GM15510 (cell line): ENCODE measurements around the gene TECPR2.

Experiments used
- POLR2A ChIP-seq: IDR thresholded peaks from 3 replicates; pipeline ENCODE4 v1.6.1; 2011; ENCODE audit warnings: borderline replicate concordance; ENCODE audit not compliant: insufficient read length; ENCODE audit errors: extremely low read depth

Gene TECPR2

GRCh38 chr14:102419716-102420115 lies 57.0 kb downstream of the TECPR2 start:
- TF ChIP-seq POLR2A, result no peak

DNA sequence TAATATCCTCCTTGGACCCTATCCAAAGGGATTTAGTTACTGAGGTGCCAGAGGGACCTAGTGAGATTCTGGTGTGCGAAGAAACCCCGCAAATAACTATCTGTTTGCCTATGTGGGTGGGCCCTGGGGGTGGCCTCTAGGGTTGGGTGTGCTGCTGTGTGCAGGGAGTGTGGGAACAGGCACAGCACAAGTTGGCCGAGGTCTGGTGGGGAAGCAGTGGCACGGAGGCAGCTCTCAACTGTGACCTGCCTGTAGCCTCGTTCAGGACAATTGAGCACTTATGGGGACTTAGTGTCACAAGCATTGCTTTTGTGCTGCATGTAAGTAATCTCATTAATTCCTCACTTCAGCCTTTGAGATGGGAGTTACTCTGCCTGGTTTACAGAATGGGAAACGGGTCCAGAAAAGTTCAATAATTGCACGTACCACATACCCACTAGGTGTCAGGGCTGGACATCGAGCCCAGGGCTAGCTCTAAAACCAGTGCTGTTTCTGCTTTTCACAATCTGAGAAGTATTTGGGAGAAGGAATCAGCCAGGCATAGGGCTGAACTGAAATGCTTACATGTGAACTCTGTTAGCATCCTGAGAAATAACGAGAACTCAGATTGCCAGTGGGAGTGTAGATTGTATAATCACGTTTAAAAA lies 58.8 kb downstream of the TECPR2 start:
- no peak for TF ChIP-seq POLR2A

DNA sequence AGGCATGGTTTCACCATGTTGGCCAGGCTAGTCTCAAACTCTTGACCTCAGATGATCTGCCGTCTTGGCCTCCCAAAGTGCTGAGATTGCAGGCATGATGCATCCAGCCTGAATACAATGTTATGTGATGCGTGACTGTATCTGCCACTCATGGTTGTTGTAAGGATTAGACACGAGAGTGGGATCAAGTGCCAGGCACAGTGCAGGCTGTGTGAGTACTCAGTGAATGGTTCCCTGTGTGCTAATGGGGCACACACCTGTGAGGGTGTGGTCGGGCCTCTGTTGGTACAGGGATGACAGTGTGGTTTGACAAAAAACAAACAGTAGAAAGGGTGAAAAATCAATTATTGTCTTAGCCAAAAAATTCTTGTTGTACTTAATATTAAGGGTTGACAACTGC lies 61.8 kb downstream of the TECPR2 start:
- TF ChIP-seq POLR2A, result no peak

DNA sequence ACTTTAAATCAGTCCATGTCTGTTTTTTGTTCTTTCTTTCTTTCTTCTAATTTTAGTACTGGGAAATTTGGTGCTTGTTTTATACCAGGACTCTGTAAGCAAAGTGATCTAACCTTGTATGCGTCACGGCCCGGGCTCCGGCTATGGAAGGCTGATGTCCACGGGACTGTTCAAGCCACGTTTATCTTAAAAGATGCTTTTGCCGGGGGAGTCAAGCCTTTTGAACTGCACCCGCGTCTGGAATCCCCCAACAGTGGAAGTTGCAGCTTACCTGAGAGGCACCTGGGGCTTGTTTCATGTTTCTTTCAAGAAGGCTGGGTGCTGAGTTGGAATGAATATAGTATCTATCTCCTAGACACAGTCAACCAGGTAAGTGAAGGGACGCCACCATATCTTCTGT lies 62.2 kb downstream of the TECPR2 start:
- no peak for TF ChIP-seq POLR2A

DNA sequence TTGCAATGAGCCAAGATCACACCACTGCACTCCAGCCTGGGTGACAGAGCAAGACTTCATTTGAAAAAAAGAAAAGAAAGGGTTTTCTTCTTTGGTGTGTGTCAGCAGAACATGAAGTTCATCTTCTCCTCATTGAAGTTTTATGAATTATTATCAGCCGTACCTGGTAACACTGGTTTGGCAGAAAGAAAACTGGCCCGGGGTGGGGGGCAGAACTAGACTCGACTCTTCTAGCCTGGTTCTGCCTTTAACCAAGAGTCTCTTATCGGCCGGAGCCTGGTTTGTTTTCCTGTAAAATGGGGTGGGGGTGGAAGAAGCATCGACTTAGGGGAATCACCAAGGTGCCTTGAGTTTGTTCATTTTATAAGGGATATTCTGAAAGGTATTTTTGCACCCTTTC lies 64.1 kb downstream of the TECPR2 start:
- TF ChIP-seq POLR2A, result no peak

- TF ChIP-seq POLR2A, result no peak
Observed at GRCh38 chr14:102427642-102428041, 64.9 kb downstream of the TECPR2 start.

- no peak for TF ChIP-seq POLR2A
Observed at GRCh38 chr14:102430212-102430908, 67.6 kb downstream of the TECPR2 start.

DNA sequence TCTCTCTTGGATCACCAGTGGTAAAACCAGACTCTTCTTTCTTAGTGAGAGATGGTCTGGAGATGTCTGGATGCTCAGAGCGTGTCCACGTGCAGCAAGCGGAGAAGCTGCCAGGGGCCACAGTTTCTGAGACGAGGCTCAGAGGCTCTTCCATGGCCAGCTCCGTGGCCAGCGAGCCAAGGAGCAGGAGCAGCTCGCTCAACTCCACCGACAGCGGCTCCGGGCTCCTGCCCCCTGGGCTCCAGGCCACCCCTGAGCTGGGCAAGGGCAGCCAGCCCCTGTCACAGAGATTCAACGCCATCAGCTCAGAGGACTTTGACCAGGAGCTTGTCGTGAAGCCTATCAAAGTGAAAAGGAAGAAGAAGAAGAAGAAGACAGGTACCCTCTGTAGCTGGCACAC lies 69.0 kb downstream of the TECPR2 start:
- TF ChIP-seq POLR2A, result no peak

DNA sequence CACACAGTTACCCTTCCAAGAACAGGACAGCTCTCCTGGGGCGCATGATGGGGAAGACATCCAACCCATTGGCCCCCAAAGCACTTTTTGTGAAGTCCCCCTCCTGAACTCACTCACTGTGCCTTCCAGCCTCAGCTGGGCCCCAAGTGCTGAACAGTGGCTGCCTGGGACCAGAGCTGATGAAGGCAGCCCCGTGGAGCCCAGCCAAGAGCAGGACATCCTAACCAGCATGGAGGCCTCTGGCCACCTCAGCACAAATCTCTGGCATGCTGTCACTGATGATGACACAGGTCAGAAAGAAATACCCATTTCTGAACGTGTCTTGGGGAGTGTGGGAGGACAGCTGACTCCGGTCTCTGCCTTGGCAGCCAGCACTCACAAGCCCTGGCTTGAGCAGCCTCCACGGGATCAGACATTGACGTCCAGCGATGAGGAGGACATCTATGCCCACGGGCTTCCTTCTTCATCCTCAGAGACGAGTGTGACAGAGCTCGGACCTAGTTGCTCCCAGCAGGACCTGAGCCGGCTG lies 72.0 kb downstream of the TECPR2 start:
- no peak for TF ChIP-seq POLR2A

DNA sequence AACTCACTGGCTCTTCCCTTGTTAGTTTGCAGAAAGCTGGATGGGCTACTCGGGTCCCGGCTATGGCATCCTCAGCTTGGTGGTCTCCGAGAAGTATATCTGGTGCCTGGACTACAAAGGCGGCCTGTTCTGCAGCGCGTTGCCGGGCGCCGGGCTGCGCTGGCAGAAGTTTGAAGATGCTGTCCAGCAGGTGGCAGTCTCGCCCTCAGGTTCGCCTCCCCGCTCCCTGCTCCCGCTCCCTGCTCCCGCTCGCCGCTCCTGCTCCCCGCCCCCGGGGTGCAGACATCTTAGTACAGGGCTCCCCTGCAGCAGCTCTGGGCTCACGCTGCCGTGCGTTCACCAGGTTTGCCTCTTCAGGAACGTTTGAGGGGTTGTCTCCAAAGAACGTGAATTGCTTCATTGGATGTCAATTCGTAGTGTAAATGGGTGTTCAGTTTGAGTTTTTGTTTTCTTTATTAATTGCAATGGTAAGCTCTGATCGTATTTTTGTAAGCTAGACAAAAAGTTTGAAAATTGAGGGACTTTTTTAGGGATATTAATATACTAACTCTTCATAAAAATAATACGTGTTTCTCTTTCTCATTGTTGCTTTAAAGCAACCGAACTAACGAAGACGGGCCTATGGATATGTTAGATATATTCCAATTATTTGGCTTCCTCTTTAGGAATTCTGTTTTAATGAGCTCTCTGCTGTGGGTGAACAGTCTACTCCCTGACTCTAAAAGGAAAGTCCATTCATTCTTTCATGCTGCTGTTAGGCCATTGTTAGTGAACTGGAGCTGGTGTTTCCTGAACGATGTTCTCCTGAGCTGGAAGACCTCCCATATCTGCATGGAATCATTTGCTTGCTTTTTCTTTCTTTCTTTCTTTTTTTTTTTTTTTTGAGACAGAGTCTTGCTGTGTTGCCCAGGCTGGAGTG lies 75.5 kb downstream of the TECPR2 start:
- no peak for TF ChIP-seq POLR2A

DNA sequence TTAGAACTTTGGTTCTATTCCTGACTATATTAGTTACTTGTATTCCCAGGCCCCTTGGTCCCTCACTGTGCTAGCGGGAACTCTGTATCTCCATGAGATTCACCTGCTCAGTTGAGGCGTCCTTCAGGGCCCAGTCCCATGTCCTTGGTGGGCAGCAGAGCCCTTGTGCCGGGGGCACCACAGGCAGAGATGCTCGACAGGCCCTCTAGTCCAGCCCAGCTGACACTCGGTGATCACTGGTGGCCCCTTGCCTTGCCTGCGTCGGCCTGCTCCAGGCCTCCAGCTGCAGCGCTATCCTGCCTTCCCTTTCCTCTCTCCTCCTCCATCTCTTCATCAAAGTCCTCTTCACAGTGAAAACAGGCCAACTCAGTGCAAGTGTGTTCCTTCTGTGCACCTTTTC lies 76.8 kb downstream of the TECPR2 start:
- TF ChIP-seq POLR2A, result no peak

GRCh38 chr14:102440392-102440791 lies 77.7 kb downstream of the TECPR2 start:
- TF ChIP-seq POLR2A, result no peak

DNA sequence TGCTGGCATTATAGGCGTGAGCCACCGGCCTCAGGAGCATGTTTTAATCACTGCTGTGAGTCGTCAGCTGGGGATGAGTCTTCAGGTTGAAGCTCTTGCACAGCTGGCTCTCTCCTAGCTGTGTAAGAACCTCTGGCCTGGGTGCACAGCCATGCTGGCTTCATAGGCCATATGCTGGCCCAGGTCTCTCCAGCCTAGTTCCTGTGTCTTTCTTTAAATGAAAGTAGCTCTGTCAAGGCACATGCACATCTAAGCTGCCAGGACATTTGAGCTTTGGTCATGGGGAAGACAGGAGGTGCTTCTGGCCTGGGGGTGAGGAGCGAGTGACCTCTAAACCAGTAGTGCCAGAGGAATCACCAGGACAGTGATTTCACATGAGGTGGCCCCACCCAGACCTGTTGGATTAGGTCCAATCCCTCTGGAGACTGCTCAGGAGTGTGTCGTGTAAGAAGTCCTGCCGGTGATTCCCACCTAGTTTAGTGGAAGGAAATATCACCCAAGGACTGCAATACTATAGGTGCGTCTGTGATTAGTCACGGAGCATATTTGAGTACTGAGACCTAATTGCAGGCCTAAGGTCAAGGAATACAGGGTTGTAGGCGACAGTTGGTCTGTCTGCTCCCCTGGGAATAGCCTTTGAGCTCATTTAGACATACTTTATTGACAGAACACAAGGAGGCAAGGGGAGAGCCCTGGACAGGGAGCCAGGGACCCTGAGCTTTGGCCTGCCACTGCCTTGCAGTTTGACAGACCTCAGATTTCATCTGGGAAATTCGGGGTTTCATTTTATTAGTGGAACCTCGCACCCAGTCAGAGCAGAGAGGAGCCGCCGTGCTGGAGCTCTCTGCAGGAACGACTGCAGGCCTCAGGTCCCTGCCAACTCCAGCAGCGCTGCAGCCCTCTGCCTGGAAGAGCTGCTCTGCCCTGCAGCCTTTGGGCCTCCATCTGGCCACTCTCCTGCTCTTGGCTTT lies 79.8 kb downstream of the TECPR2 start:
- no peak for TF ChIP-seq POLR2A

- TF ChIP-seq POLR2A, result no peak
Observed at GRCh38 chr14:102445066-102445465, 82.3 kb downstream of the TECPR2 start.
